Left ventricle myocardium inferior (tissue), 1 donor: ENCODE results near the gene CAMKK1. TPM values are rescaled to one million over a fixed set of nuclear protein-coding genes. Genes with fewer than 3 reads are reported as not detected.
"Not testable (repeated sequence)": the region's sequence is repeated elsewhere in the genome, so short reads cannot be mapped to it uniquely, and the experiment has no call there.

Experiments used
- DNase-seq: peaks from one replicate; pipeline ENCODE4 v3.0.0-alpha.2; 2020
- H3K27ac ChIP-seq: fragments of 200-600 bp; replicated peaks from 2 replicates; pipeline ENCODE4 v1.8.0; 2021
- H3K27me3 ChIP-seq: fragments of 200-600 bp; 2 replicates; pipeline ENCODE4 v1.8.0; 2021; ENCODE audit warnings: low read depth
- H3K36me3 ChIP-seq: fragments of 200-600 bp; 2 replicates; pipeline ENCODE4 v1.8.0; 2021
- H3K4me1 ChIP-seq: fragments of 200-600 bp; 2 replicates; pipeline ENCODE4 v1.8.0; 2021
- H3K4me3 ChIP-seq: fragments of 200-600 bp; 2 replicates; pipeline ENCODE4 v1.8.0; 2021; ENCODE audit warnings: mild to moderate bottlenecking, moderate library complexity
- H3K9me3 ChIP-seq: fragments of 200-600 bp; replicated peaks from 2 replicates; pipeline ENCODE4 v1.8.0; 2021
- intact Hi-C: fragments of 100-400 bp; cut with micrococcal nuclease; formaldehyde crosslinking; loops from one replicate; pipeline ENCODE4 v1.11.0; 2022
- total RNA-seq: library from RNA; stranded (reverse); fragmentation: NEBNext Ultra II Directional; extraction: Animal tissue kit (Norgen Biotek cat#: 25700); gene quantifications from one replicate; pipeline ENCODE4 v1.2.1, GENCODE V29; 2021
- TF ChIP-seq, protein P1 (sequence below): fragments of 200-600 bp; IDR thresholded peaks from 2 replicates; pipeline ENCODE4 v1.8.0; 2021; ENCODE audit warnings: antibody characterized with exemption, mild to moderate bottlenecking, borderline replicate concordance
- donor health status: DM: no; HTN: yes; CAD: no; lungs with severe emphysema.

Gene CAMKK1
- total RNA-seq, 1 donor from 2014 or later = 5.5 TPM

DNA sequence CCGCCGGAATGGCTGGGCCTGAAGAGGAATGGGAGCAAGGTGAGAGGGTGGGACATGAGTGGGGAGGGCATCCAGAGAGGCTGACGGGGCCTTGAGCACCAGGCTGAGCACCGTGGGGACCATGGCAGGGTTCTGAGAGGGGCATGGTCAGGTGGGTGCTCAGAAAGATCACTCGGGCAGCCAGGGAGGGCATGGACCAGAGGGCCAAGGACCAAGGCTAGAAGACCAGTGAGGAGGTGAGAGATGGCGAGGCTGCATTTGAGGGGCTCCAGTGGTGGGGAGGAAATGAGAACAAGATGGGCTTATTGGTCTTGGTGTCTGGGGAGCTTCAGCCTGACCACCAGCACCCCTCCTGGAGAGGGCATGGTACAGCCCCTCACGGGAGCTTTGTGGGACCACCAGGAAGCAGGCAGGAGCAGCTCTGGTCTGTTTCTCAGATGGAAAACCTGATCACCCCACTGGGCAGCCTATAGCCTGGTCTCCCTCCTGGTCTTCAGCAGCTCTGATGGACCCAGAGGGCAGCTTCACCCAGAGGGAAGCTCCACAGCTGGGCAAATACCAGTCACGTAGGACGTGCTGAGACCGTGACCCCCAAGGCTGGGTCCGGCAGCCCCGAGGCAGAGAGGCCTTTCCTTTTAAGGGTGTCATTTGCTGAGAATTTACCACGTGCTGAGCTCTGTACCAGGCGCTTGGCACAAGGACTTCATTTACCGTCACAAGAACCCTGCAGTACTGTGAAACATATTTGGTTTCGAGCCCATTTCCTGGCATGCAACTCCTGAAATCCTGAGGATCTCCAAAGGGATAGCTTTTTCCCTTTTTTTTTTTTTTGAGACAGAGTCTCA, 35.4 kb downstream of the CAMKK1 start:
- H3K27me3 ChIP-seq = no peaks in the 10 kb centered on the region
- no peak for DNase-seq
- no peaks in the 10 kb centered on the region for H3K9me3 ChIP-seq
- no peak overlapping the region for H3K4me3 ChIP-seq
- peaks cover 11% of the 10 kb centered on the region for H3K36me3 ChIP-seq
- intact Hi-C loops = no loop called here
- no peak overlapping the region for H3K27ac ChIP-seq
- H3K4me1 ChIP-seq = no peaks in the 10 kb centered on the region
- TF ChIP-seq, protein P1, sequence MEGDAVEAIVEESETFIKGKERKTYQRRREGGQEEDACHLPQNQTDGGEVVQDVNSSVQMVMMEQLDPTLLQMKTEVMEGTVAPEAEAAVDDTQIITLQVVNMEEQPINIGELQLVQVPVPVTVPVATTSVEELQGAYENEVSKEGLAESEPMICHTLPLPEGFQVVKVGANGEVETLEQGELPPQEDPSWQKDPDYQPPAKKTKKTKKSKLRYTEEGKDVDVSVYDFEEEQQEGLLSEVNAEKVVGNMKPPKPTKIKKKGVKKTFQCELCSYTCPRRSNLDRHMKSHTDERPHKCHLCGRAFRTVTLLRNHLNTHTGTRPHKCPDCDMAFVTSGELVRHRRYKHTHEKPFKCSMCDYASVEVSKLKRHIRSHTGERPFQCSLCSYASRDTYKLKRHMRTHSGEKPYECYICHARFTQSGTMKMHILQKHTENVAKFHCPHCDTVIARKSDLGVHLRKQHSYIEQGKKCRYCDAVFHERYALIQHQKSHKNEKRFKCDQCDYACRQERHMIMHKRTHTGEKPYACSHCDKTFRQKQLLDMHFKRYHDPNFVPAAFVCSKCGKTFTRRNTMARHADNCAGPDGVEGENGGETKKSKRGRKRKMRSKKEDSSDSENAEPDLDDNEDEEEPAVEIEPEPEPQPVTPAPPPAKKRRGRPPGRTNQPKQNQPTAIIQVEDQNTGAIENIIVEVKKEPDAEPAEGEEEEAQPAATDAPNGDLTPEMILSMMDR = no peak

DNA sequence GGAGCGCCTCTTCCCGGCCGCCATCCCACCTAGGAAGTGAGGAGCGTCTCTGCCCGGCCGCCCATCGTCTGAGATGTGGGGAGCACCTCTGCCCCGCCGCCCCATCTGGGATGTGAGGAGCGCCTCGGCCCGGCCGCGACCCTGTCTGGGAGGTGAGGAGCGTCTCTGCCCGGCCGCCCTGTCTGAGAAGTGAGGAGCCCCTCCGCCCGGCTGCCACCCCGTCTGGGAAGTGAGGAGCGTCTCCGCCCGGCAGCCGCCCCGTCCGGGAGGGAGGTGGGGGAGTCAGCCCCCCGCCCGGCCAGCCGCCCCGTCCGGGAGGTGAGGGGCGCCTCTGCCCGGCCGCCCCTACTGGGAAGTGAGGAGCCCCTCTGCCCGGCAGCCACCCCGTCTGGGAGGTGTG, 38.6 kb downstream of the CAMKK1 start:
- H3K36me3 ChIP-seq, H3K4me3 ChIP-seq, H3K27ac ChIP-seq, H3K27me3 ChIP-seq, intact Hi-C loops, H3K9me3 ChIP-seq, H3K4me1 ChIP-seq, DNase-seq: not testable (repeated sequence)

DNA sequence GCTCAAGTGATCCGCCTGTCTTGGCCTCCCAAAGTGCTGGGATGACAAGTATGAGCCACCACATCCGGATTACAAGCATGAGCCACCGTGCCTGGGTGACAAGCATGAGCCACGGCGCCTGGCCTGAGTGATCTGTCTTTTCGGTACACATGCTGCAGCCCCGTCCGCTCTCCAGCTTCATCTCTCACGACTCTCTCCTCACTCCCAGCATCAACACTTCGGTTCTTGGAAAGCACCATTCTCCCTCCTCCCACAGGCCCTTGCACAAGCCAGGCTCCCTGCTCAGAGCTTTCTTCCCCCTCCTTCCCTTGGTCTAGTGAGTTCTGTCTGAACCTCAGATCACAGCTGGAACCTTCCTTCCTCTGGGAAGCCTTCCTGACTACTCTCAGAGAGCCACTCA, 40.3 kb downstream of the CAMKK1 start:
- intact Hi-C loops = no loop called here

DNA sequence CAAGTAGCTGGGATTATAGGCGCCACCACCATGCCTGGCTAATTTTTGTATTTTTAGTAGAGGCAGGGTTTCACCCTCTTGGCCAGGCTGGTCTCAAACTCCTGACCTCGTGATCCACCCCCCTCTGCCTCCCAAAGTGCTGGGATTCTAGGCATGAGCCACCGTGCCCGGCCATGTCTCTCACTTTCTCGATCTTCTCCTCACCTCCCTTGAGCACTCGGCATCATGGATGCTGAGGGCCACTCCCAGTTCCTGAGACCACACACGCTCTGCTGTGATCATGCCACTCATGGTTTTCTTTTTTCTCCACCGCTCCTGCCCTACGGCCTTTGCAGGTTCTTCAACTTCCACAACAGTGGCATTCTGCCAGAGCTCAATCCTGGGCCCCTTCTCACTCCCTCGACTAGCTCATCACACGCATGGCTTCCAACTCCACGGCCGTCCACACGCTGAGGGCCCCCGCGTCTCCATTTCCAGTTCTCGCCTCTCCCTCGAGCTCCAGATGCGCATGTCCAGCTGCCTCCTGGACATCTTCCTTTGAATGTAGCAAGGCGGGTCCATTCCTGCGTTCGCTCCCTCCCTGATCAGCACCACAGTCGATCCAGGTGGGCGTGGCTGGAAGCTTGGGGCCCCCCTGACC, 41.3 kb downstream of the CAMKK1 start:
- no peaks in the 10 kb centered on the region for H3K9me3 ChIP-seq
- H3K36me3 ChIP-seq = no peaks in the 10 kb centered on the region
- intact Hi-C loops = no loop called here
- H3K4me3 ChIP-seq = no peak overlapping the region
- TF ChIP-seq, protein P1 = no peak
- no peak for DNase-seq
- H3K27ac ChIP-seq = no peak overlapping the region
- H3K4me1 ChIP-seq = peaks cover under 1% of the 10 kb centered on the region
- no peaks in the 10 kb centered on the region for H3K27me3 ChIP-seq

More for the DNA sequence above, 40.3 kb downstream of the CAMKK1 start:
- H3K4me1 ChIP-seq = no peaks in the 10 kb centered on the region
- TF ChIP-seq, protein P1 = no peak
- no peaks in the 10 kb centered on the region for H3K9me3 ChIP-seq
- no peak overlapping the region for H3K4me3 ChIP-seq
- H3K27me3 ChIP-seq = no peaks in the 10 kb centered on the region
- no peak for DNase-seq
- no peak overlapping the region for H3K27ac ChIP-seq
- no peaks in the 10 kb centered on the region for H3K36me3 ChIP-seq

DNA sequence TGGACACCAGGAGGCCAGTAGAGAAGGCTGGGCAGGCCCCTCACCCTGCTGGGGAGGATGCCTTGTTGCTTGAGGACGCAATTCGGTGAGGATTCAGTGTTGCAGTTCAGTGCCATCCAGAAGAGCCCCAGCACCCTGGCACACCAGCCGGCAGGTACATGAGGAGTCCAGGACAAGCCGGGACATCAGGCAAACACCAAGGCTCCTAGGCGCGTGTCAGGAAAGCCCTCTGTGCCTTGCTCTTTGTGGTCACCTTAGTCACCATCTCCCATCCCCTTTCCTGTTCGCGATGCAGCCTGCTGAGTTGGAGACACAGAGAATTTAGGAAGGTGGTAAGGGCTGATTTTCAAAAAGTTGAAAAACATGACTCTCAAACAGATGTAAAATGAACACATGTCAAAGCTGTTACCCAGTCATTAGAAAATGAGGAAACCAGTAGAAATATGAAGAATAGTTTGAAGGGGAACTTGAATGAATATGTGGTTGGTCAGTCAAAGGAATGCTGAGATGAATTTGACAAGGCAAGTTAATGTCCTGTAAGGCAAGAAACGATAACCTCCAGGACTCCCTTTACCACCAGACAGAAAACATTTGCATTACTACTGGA, 44.5 kb downstream of the CAMKK1 start:
- TF ChIP-seq, protein P1 = no peak
- no peak overlapping the region for H3K27ac ChIP-seq
- no peaks in the 10 kb centered on the region for H3K9me3 ChIP-seq
- DNase-seq = no peak
- no peak overlapping the region for H3K4me3 ChIP-seq
- peaks cover 30% of the 10 kb centered on the region for H3K4me1 ChIP-seq
- no peaks in the 10 kb centered on the region for H3K27me3 ChIP-seq
- peaks cover 12% of the 10 kb centered on the region for H3K36me3 ChIP-seq
- intact Hi-C loops = no loop called here

DNA sequence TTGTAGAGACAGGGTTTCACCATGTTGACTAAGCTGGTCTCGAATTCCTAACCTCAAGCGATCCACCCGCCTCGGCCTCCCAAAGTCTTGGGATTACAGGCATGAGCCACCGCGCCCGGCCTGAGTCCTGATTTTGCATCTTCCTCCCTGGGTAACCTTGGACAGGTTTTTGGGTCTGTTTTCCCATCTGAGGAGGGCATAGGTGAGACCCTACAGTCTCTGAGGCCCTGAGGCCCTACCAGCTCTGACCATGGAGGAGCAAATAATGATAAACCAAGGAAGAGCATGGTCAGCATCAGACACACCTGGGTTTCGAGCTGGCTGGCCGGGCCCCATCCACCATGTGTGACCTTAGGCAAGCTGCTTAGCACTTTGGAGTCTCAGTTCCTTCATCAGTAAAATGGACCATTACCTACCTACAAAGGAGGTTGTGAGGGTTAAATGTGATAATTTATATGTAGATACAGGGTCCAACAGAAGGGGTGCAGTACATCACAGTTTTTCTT, 45.6 kb downstream of the CAMKK1 start:
- H3K4me3 ChIP-seq = no peak overlapping the region
- no peak overlapping the region for H3K27ac ChIP-seq
- intact Hi-C loops = no loop called here
- H3K4me1 ChIP-seq = peaks cover 35% of the 10 kb centered on the region
- H3K9me3 ChIP-seq = no peaks in the 10 kb centered on the region
- TF ChIP-seq, protein P1 = no peak
- H3K27me3 ChIP-seq = no peaks in the 10 kb centered on the region
- DNase-seq = no peak
- H3K36me3 ChIP-seq = peaks cover 22% of the 10 kb centered on the region
